Neuronal stem cell (in vitro differentiated cells): ENCODE measurements around the gene PLEKHA7.
A peak's percentile ranks its signal among the peaks of the same experiment; 100 is the strongest.

Source experiments
- DNase-seq: peaks from one replicate; pipeline ENCODE4 v3.0.0-alpha.2; 2013; ENCODE audit warnings: low spot score
- H2AFZ ChIP-seq: one replicate; pipeline ENCODE4 v1.6.1; 2013; ENCODE audit warnings: mild to moderate bottlenecking, low read length, inconsistent platforms
- H2AK5ac ChIP-seq: 2 replicates; pipeline ENCODE4 v1.6.1; 2013; ENCODE audit warnings: low read depth, mild to moderate bottlenecking, inconsistent platforms, low read length, moderate library complexity, mixed read lengths
- H2BK120ac ChIP-seq: 2 replicates; pipeline ENCODE4 v1.6.1; 2013; ENCODE audit warnings: low read depth, mild to moderate bottlenecking, inconsistent platforms, low read length, moderate library complexity, mixed read lengths
- H2BK12ac ChIP-seq: one replicate; pipeline ENCODE4 v1.6.1; 2013; ENCODE audit warnings: low read length, inconsistent platforms
- H2BK15ac ChIP-seq: 2 replicates; pipeline ENCODE4 v1.6.1; 2013; ENCODE audit warnings: mild to moderate bottlenecking, low read length, inconsistent platforms, mixed read lengths
- H2BK5ac ChIP-seq: one replicate; pipeline ENCODE4 v1.6.1; 2013; ENCODE audit warnings: inconsistent platforms, mild to moderate bottlenecking, low read length, moderate library complexity
- H3K14ac ChIP-seq: one replicate; pipeline ENCODE4 v1.6.1; 2013; ENCODE audit warnings: low read length, inconsistent platforms
- H3K18ac ChIP-seq: 2 replicates; pipeline ENCODE4 v1.6.1; 2013; ENCODE audit warnings: low read length, inconsistent platforms
- H3K23ac ChIP-seq: 2 replicates; pipeline ENCODE4 v1.6.1; 2013; ENCODE audit warnings: low read depth, mild to moderate bottlenecking, mixed read lengths, low read length, inconsistent platforms; ENCODE audit not compliant: poor library complexity
- H3K27ac ChIP-seq: replicated peaks from 3 replicates; pipeline ENCODE4 v1.5.1; 2013; ENCODE audit warnings: low read length, inconsistent platforms
- H3K27me3 ChIP-seq, 3 experiments: 2 replicates each; pipeline ENCODE4 v1.6.1; 2013; ENCODE audit warnings: low read length in 3 of 3, mild to moderate bottlenecking in 2 of 3, inconsistent platforms in 1 of 3, low read depth in 1 of 3, mixed read lengths in 1 of 3, moderate library complexity in 1 of 3; ENCODE audit not compliant: control insufficient read depth in 3 of 3, insufficient read depth in 3 of 3
- H3K36me3 ChIP-seq, 2 donors: replicated peaks in 1 of 2; 2 replicates each; pipeline ENCODE4 v1.6.1; 2013; ENCODE audit warnings: low read length in 2 of 2; ENCODE audit not compliant: control insufficient read depth in 2 of 2, insufficient read depth in 2 of 2
- H3K4ac ChIP-seq: 2 replicates; pipeline ENCODE4 v1.6.1; 2013; ENCODE audit warnings: inconsistent platforms, mild to moderate bottlenecking, low read length, moderate library complexity
- H3K4me1 ChIP-seq, 2 donors: 1 replicate in 1 of 2; 2 replicates in 1 of 2; pipeline ENCODE4 v1.6.1; 2013; ENCODE audit warnings: low read length in 2 of 2, low read depth in 1 of 2; ENCODE audit not compliant: control insufficient read depth in 2 of 2, insufficient read depth in 1 of 2
- H3K4me2 ChIP-seq: one replicate; pipeline ENCODE4 v1.6.1; 2013; ENCODE audit warnings: mild to moderate bottlenecking, low read length, inconsistent platforms; ENCODE audit not compliant: insufficient read depth, poor library complexity, severe bottlenecking
- H3K4me3 ChIP-seq, 2 donors: 2 replicates each; pipeline ENCODE4 v1.5.1; 2013; ENCODE audit warnings: low read length in 2 of 2, mild to moderate bottlenecking in 2 of 2, inconsistent platforms in 1 of 2, moderate library complexity in 1 of 2
- H3K79me1 ChIP-seq: one replicate; pipeline ENCODE4 v1.6.1; 2013; ENCODE audit warnings: low read depth, mild to moderate bottlenecking, inconsistent platforms, low read length, moderate library complexity
- H3K9ac ChIP-seq: one replicate; pipeline ENCODE4 v1.6.1; 2013; ENCODE audit warnings: mild to moderate bottlenecking, low read depth, low read length, inconsistent platforms; ENCODE audit not compliant: poor library complexity
- H3K9me3 ChIP-seq, 2 donors: replicated peaks in 1 of 2; 2 replicates each; pipeline versions ENCODE3 to v1.6.1; 2013; ENCODE audit warnings: low read length in 2 of 2, mild to moderate bottlenecking in 2 of 2, inconsistent platforms in 1 of 2, low read depth in 1 of 2, mixed read lengths in 1 of 2, moderate library complexity in 1 of 2; ENCODE audit not compliant: control insufficient read depth in 2 of 2, insufficient read depth in 1 of 2
- H4K8ac ChIP-seq: one replicate; pipeline ENCODE4 v1.6.1; 2013; ENCODE audit warnings: low read depth, mild to moderate bottlenecking, inconsistent platforms, low read length, moderate library complexity
- H4K91ac ChIP-seq: one replicate; pipeline ENCODE4 v1.6.1; 2013; ENCODE audit warnings: low read length, low read depth, mild to moderate bottlenecking, inconsistent platforms; ENCODE audit not compliant: poor library complexity
- WGBS, 2 donors: extraction: QIAGEN DNeasy Blood & Tissue Kit; methylation state at CpG; one replicate each; pipeline ENCODE4 v1.1.7; 2013; ENCODE audit warnings: missing lambda C conversion rate in 2 of 2, mixed read lengths in 1 of 2; ENCODE audit not compliant: insufficient read length in 2 of 2, insufficient replicate concordance in 1 of 2; ENCODE audit errors: extremely low coverage in 2 of 2; 5-methylcytosine and 5-hydroxymethylcytosine counted together

Gene PLEKHA7

DNA sequence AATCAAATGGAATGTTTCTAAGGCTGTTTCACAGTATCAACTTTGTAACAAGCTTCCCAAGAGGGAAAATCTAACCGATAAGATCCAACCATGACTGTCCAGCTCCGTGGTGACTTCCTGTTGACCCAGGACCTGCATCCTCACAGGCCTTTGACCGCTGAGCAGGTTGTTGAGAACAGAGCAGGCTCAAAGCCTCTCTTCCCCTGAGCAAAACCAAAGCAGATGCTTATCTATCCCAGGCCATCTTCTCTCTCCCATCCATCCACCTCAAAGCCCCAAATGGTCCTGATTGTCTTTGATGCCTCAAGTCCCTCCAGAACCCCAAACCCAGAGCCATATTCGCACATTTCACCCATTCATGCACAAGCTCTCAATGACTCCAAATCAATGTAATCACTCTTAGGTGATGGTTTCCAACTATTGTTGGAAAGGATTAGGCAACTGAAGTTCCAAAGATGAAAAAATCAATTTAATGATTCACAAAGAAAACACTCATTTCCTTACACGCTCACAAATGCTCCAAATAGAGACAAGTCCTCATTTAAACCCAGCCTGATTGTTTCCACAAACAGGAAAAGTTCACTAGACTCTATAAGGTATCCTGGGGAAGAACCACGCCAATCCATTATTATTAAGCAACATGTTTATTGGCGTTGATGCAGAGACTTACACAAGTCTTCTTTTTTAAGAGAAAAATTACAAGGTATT lies 227.0 kb downstream of the PLEKHA7 start:
- peaks cover 5 to 39% of the 10 kb centered on the region in 2 donors for H3K36me3 ChIP-seq
- no peak overlapping the region for H2BK12ac ChIP-seq
- no peaks in the 10 kb centered on the region for H3K9me3 ChIP-seq
- no peak overlapping the region for H2BK15ac ChIP-seq
- H3K4me3 ChIP-seq, result no peak overlapping the region
- no CpG with 5 or more reads among the region's 7 CpGs for WGBS, 2 donors
- H4K91ac ChIP-seq, result no peak overlapping the region
- H4K8ac ChIP-seq, result no peak overlapping the region
- H3K9ac ChIP-seq, result no peak overlapping the region
- no peak overlapping the region for H3K14ac ChIP-seq
- H3K27me3 ChIP-seq, result no peaks in the 10 kb centered on the region
- H2BK5ac ChIP-seq, result no peak overlapping the region
- H3K4ac ChIP-seq, result no peak overlapping the region
- H3K18ac ChIP-seq, result no peak overlapping the region
- H2BK120ac ChIP-seq, result no peak overlapping the region
- H3K23ac ChIP-seq, result no peak overlapping the region
- no peak overlapping the region for H2AK5ac ChIP-seq
- H3K27ac ChIP-seq, result no peak overlapping the region
- peaks cover 25 to 26% of the 10 kb centered on the region in 2 donors for H3K4me1 ChIP-seq
- DNase-seq, result no peak
- H3K4me2 ChIP-seq, result no peak overlapping the region
- H3K79me1 ChIP-seq, result no peaks in the 10 kb centered on the region
- H2AFZ ChIP-seq, result no peak overlapping the region

GRCh38 chr11:16786131-16786530 lies 228.1 kb downstream of the PLEKHA7 start:
- H3K79me1 ChIP-seq, result no peaks in the 10 kb centered on the region
- no peak overlapping the region for H3K4me3 ChIP-seq
- no peak overlapping the region for H4K8ac ChIP-seq
- no peak overlapping the region for H3K4me2 ChIP-seq
- no peak overlapping the region for H2AK5ac ChIP-seq
- WGBS, 2 donors, result no CpG with 5 or more reads among the region's 6 CpGs
- H4K91ac ChIP-seq, result no peak overlapping the region
- no peak overlapping the region for H2AFZ ChIP-seq
- no peak overlapping the region for H3K9ac ChIP-seq
- no peak overlapping the region for H3K14ac ChIP-seq
- H3K23ac ChIP-seq, result no peak overlapping the region
- DNase-seq, result no peak
- H2BK5ac ChIP-seq, result no peak overlapping the region
- H2BK120ac ChIP-seq, result no peak overlapping the region
- peaks cover 16 to 20% of the 10 kb centered on the region in 2 donors for H3K4me1 ChIP-seq
- peaks cover 5 to 36% of the 10 kb centered on the region in 2 donors for H3K36me3 ChIP-seq
- no peak overlapping the region for H2BK15ac ChIP-seq
- no peak overlapping the region for H2BK12ac ChIP-seq
- H3K18ac ChIP-seq, result no peak overlapping the region
- no peak overlapping the region for H3K4ac ChIP-seq
- H3K27ac ChIP-seq, result no peak overlapping the region
- H3K9me3 ChIP-seq, result no peaks in the 10 kb centered on the region
- H3K27me3 ChIP-seq, result no peaks in the 10 kb centered on the region

- no peak overlapping the region for H3K9ac ChIP-seq
- no peak overlapping the region for H3K14ac ChIP-seq
- no CpG with 5 or more reads among the region's 7 CpGs for WGBS, 2 donors
- no peak overlapping the region for H2AK5ac ChIP-seq
- no peaks in the 10 kb centered on the region for H3K27me3 ChIP-seq
- H2BK12ac ChIP-seq, result no peak overlapping the region
- DNase-seq, result peak; percentile 67
- H4K91ac ChIP-seq, result no peak overlapping the region
- H3K4me1 ChIP-seq, result peaks cover 16 to 20% of the 10 kb centered on the region in 2 donors
- H3K18ac ChIP-seq, result no peak overlapping the region
- H2BK5ac ChIP-seq, result no peak overlapping the region
- H3K27ac ChIP-seq, result no peak overlapping the region
- no peak overlapping the region for H3K23ac ChIP-seq
- H3K79me1 ChIP-seq, result no peaks in the 10 kb centered on the region
- no peak overlapping the region for H3K4ac ChIP-seq
- H3K9me3 ChIP-seq, result no peaks in the 10 kb centered on the region
- H2AFZ ChIP-seq, result no peak overlapping the region
- no peak overlapping the region for H4K8ac ChIP-seq
- H2BK120ac ChIP-seq, result no peak overlapping the region
- no peak overlapping the region for H3K4me2 ChIP-seq
- H3K36me3 ChIP-seq, result peaks cover 5 to 31% of the 10 kb centered on the region in 2 donors
- no peak overlapping the region for H3K4me3 ChIP-seq
- no peak overlapping the region for H2BK15ac ChIP-seq
These were observed 228.6 kb downstream of the PLEKHA7 start for GRCh38 chr11:16785520-16786128.

DNA sequence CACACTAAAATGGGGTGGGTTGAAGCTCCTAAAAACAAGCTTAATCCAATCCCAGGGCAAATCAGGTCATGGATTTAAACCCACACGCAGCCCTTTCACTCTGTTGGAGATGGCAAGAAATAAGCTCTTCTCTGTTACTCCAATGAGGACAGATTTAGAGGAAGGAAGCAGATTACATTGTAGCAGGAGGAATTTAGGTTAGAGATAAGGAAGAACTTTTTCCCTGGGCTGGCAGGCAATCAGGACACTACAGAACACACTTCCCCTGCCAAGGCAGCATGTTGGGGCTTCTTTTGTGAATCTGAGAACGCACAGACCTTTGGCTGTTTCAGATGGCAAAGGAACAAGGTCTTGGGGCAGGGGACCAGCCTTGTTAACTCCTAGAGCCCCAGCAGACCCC lies 229.5 kb downstream of the PLEKHA7 start:
- Histone ChIP-seq H3K4me3 (no peak overlapping the region), H2AFZ (no peak overlapping the region), H2BK15ac (no peak overlapping the region), H3K27me3 (no peaks in the 10 kb centered on the region), H2BK12ac (no peak overlapping the region), H4K8ac (no peak overlapping the region), H3K27ac (peak overlapping the region; percentile 22), H2BK120ac (no peak overlapping the region), H3K9ac (no peak overlapping the region), H3K23ac (no peak overlapping the region), H3K9me3 (no peaks in the 10 kb centered on the region), H3K14ac (no peak overlapping the region), H3K79me1 (no peaks in the 10 kb centered on the region), H2BK5ac (no peak overlapping the region), H3K4ac (no peak overlapping the region), H3K36me3 (peaks cover 3 to 22% of the 10 kb centered on the region in 2 donors), H2AK5ac (no peak overlapping the region), H3K4me2 (no peak overlapping the region), H4K91ac (no peak overlapping the region), H3K4me1 (peaks cover 16 to 20% of the 10 kb centered on the region in 2 donors), H3K18ac (no peak overlapping the region)
- WGBS, 2 donors, result no CpG with 5 or more reads among the region's 2 CpGs
- no peak for DNase-seq
